ENCODE measurements around the gene PKDREJ. TPM values are rescaled to one million over a fixed set of nuclear protein-coding genes. Genes with fewer than 3 reads are reported as not detected.

PKDREJ gene
- polyA plus RNA-seq, 1 donor from 2014 or later, result not detected

DNA sequence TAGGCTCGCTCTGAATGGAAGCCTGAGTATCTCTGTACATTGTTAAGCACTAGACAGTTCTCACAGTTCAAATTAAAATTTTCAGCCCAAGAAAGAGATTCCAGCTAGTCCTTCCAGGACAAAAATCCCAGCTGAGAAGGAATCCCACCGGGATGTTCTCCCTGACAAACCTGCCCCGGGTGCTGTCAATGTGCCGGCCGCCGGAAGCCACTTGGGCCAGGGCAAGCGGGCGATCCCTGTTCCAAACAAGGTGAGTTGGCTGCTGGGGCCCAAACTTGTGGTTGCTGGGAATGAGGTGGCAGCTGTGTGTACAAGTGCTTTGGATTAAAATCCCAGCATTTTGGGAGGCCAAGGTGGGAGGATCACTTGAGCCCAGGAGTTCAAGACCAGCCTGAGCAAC is 48.9 kb upstream of the PKDREJ start:
- Histone ChIP-seq H3K27me3 (ENCODE audit: insufficient read depth, low read depth, low read length) (no peaks in the 10 kb centered on the region), H3K4me3 (ENCODE audit: low read length) (no peak overlapping the region), H3K27ac (ENCODE audit: low read length) (no peak overlapping the region), H3K4me2 (ENCODE audit: low read length) (no peak overlapping the region), H2AFZ (ENCODE audit: low read depth, low read length) (no peak overlapping the region), H3K79me2 (replicated peaks; ENCODE audit: insufficient read depth, low read length) (no peaks in the 10 kb centered on the region), H3K9ac (ENCODE audit: low read length) (no peak overlapping the region), H4K20me1 (ENCODE audit: insufficient read depth) (no peaks in the 10 kb centered on the region), H3F3A (ENCODE audit: insufficient read depth, low read length, poor library complexity, severe bottlenecking) (no peaks in the 10 kb centered on the region), H3K9me3 (ENCODE audit: low read length) (no peaks in the 10 kb centered on the region), H3K36me3 (ENCODE audit: insufficient read depth, low read length) (no peaks in the 10 kb centered on the region), H3K9me2 (ENCODE audit: insufficient read depth, low read length) (no peaks in the 10 kb centered on the region)
- TF ChIP-seq, protein P1, sequence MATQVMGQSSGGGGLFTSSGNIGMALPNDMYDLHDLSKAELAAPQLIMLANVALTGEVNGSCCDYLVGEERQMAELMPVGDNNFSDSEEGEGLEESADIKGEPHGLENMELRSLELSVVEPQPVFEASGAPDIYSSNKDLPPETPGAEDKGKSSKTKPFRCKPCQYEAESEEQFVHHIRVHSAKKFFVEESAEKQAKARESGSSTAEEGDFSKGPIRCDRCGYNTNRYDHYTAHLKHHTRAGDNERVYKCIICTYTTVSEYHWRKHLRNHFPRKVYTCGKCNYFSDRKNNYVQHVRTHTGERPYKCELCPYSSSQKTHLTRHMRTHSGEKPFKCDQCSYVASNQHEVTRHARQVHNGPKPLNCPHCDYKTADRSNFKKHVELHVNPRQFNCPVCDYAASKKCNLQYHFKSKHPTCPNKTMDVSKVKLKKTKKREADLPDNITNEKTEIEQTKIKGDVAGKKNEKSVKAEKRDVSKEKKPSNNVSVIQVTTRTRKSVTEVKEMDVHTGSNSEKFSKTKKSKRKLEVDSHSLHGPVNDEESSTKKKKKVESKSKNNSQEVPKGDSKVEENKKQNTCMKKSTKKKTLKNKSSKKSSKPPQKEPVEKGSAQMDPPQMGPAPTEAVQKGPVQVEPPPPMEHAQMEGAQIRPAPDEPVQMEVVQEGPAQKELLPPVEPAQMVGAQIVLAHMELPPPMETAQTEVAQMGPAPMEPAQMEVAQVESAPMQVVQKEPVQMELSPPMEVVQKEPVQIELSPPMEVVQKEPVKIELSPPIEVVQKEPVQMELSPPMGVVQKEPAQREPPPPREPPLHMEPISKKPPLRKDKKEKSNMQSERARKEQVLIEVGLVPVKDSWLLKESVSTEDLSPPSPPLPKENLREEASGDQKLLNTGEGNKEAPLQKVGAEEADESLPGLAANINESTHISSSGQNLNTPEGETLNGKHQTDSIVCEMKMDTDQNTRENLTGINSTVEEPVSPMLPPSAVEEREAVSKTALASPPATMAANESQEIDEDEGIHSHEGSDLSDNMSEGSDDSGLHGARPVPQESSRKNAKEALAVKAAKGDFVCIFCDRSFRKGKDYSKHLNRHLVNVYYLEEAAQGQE (IDR thresholded peaks at IDR 0.05; ENCODE audit: borderline replicate concordance), result no peak
- no peak for TF ChIP-seq EP300 (conservative IDR thresholded peaks at IDR 0.05; ENCODE audit: poor library complexity, severe bottlenecking)
- TF ChIP-seq, protein P2, sequence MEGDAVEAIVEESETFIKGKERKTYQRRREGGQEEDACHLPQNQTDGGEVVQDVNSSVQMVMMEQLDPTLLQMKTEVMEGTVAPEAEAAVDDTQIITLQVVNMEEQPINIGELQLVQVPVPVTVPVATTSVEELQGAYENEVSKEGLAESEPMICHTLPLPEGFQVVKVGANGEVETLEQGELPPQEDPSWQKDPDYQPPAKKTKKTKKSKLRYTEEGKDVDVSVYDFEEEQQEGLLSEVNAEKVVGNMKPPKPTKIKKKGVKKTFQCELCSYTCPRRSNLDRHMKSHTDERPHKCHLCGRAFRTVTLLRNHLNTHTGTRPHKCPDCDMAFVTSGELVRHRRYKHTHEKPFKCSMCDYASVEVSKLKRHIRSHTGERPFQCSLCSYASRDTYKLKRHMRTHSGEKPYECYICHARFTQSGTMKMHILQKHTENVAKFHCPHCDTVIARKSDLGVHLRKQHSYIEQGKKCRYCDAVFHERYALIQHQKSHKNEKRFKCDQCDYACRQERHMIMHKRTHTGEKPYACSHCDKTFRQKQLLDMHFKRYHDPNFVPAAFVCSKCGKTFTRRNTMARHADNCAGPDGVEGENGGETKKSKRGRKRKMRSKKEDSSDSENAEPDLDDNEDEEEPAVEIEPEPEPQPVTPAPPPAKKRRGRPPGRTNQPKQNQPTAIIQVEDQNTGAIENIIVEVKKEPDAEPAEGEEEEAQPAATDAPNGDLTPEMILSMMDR (IDR thresholded peaks at IDR 0.05; ENCODE audit: poor library complexity, severe bottlenecking), result no peak

DNA sequence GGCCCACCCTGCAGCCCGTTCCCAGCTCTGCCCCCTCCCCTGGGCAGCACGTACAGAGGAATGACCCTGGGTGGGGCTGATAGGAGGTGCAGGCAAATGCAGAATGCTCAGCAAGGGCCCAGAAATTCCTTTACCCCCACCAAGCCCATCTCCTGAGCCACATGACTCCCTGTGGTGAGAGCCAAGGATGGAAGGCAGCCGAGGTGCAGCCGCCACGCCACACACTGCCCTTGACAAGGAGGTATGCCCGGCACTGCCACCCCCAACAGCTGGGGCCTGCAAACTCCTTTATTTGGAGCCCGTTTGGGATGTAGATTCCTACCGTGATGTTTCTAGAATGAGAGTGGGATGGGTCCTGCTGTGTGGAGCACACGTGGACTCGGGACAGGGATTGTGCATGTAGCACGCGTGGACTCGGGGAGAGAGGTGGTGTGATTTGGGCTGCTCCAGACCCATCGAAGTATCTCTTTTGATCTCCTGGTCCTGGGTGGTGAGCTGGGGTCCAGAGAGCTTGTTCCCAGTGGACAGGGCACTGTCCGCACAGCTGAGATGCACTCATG is 46.5 kb upstream of the PKDREJ start:
- H3K27me3 ChIP-seq (ENCODE audit: insufficient read depth, low read depth, low read length), result no peaks in the 10 kb centered on the region
- H3K4me2 ChIP-seq (ENCODE audit: low read length), result no peak overlapping the region
- no peak overlapping the region for H3K27ac ChIP-seq (ENCODE audit: low read length)
- H3F3A ChIP-seq (ENCODE audit: insufficient read depth, low read length, poor library complexity, severe bottlenecking), result no peaks in the 10 kb centered on the region
- H3K4me3 ChIP-seq (ENCODE audit: low read length), result no peak overlapping the region
- no peak overlapping the region for H3K9ac ChIP-seq (ENCODE audit: low read length)
- H3K9me2 ChIP-seq (ENCODE audit: insufficient read depth, low read length), result no peaks in the 10 kb centered on the region
- no peaks in the 10 kb centered on the region for H4K20me1 ChIP-seq (ENCODE audit: insufficient read depth)
- H3K36me3 ChIP-seq (ENCODE audit: insufficient read depth, low read length), result no peaks in the 10 kb centered on the region
- H3K79me2 ChIP-seq (replicated peaks; ENCODE audit: insufficient read depth, low read length), result no peaks in the 10 kb centered on the region
- TF ChIP-seq TAF1 (IDR thresholded peaks at IDR 0.05; ENCODE audit: low read depth), result no peak
- TF ChIP-seq SMC3 (conservative IDR thresholded peaks at IDR 0.05; ENCODE audit: poor library complexity), result no peak
- no peak for TF ChIP-seq EP300 (conservative IDR thresholded peaks at IDR 0.05; ENCODE audit: poor library complexity, severe bottlenecking)
- TF ChIP-seq EZH2 (IDR thresholded peaks at IDR 0.05; ENCODE audit: borderline replicate concordance, insufficient read depth, low read length, poor library complexity, severe bottlenecking), result no peak
- no peak for TF ChIP-seq MXI1 (conservative IDR thresholded peaks at IDR 0.05; ENCODE audit: poor library complexity, severe bottlenecking)
- TF ChIP-seq, protein P2 (IDR thresholded peaks at IDR 0.05; ENCODE audit: poor library complexity, severe bottlenecking), result no peak
- TF ChIP-seq, protein P1 (IDR thresholded peaks at IDR 0.05; ENCODE audit: borderline replicate concordance), result no peak
- H2AFZ ChIP-seq (ENCODE audit: low read depth, low read length), result no peak overlapping the region
- H3K9me3 ChIP-seq (ENCODE audit: low read length), result no peaks in the 10 kb centered on the region
